NCI-H2171 (cell line): Measurements from ENCODE around the gene PADI3.

ENCODE experiments used
- DNase-seq: peaks from one replicate; lab custom pipeline; 2025; lab: John Stamatoyannopoulos, UW

The PADI3 gene

DNA sequence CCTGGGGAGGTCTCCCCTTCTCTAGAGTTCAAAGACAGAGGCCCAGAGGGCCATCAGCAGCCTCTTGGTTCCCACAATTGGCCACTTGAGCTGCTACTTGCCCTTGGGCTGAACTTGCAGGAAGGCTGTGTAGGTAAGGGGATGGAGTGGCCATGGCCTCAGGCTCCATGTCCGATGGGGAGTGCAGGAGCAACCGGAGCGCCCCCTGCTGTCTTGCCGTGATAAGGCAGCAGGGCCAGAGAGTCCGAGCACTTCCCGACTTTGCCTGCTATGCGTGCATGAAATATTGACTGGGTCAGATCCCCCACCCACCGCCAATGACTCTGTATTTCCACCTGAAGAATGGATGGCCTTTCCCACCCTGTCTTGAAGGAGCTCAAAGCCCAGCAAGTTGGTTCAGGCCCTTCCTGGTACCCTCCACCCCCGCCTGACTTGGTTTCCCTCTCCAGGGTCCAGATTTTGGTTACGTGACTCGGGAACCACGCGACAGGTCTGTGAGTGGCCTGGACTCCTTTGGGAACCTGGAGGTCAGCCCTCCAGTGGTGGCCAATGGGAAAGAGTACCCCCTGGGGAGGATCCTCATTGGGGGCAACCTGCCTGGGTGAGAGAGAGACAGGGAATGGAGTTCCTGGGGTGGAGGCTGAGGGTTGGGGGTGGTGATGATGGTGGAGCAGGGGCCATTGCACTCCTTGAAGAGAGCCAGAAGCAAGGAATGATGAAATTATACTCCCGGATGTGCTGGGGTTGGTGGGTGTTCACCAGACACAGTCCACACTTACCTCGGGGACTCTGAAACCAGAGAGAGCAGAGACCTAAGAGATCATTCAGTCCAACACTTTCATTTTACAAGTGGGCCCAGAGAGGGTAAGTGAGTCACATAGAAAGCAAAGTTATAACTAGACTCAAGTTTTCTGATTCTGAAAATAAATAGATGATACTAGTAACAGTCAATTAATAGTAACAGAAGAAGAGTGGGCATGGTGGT is 25.6 kb downstream of the PADI3 start:
- DNase-seq: no peak

DNA sequence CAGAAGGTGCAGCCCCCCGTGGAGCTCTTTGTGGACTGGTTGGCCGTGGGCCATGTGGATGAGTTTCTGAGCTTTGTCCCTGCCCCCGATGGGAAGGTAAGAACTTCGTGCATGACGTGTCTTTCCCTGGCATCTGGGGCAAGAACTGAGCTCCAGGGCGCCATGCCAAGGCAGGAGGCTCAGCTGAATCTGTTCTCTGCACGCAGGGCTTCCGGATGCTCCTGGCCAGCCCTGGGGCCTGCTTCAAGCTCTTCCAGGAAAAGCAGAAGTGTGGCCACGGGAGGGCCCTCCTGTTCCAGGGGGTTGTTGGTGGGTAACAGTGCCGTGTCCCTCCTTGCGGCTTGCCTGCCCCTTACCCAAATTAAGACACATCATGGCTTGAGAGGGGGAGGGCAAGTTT is 27.7 kb downstream of the PADI3 start:
- DNase-seq: peak; percentile 28

DNA sequence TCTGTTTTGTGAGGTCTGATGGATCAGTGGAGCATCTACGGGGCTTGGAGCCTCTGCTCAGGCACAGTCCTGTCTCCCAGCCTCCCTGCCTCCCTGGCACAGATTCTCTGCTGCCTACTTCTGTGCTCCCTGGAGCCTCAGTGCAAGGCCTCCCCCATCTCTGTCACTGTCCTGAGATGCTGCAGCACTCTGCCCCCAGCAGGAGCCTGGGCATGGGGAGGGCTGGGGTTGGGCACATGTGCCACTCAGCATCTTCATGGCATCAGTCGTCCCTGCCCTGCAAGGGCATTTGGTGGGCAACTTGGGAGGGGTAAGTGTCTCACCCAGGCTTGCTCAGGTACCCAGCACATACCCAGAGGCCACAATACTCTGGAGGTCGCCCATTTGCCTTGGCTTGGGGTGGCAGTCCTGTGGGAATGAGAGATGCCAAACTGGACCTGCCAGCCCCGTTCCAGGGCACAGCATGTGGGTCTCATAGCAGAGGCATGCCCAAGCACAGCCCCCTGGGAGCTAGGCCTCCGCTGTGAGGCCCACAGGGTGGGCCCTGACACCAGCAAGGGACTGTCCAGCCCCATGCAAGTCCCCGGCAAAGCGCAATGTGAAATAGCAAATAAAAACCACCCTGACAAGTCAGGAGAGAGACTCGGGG is 28.7 kb downstream of the PADI3 start:
- DNase-seq: no peak

DNA sequence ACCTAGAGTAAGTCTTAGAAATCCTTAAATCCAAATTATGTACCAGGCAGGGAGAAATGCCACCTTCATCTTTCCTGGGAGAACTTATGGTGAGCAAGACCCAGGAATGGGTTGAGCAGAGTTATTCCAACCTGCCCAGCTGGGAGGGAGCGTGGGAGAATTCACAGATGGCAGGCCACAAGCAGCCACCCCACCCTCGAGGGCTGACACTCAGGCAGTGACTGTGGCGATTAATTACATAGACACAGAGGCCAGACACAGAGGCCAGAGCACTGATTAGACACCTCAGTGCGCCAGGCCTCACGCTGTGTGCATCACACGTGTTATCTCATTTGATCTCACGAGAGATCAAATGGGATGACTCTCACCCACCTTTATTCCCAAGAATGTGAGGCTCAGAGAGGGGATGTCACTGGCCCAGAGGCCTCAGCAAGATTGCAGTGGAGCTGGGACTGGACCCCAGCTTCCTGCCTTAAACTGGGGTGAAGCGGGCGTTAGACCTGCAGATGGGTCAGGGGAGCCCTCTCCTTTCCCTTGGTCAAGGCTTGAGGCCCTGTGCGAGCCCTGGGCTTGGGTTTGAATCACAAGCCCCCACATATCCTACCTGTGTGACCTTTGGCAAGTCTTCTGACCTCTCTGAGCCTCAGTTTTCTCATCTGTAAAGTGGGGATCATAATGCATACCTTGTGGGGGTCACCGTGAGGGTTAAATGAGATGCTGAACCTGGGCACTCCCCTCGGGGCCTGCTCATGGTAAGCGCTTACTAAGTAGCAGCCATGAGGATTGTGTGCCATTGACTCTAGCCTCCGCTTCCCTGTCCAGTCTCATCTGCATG is 30.3 kb downstream of the PADI3 start:
- DNase-seq: no peak

DNA sequence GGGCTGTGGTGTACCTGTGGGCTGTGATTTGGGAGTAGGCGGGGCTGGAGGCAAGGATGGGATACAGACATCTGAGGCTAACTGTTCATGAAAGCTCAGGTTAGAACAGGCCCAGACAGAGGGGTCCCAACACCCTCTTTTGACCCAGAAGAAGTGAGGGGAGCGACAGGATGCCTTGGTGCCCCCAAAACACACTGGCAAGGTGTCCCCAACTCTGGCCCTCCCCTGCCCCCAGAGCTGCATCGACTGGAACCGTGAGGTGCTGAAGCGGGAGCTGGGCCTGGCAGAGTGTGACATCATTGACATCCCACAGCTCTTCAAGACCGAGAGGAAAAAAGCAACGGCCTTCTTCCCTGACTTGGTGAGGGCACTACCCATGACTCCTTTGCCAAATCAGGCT is 31.5 kb downstream of the PADI3 start:
- DNase-seq: no peak

DNA sequence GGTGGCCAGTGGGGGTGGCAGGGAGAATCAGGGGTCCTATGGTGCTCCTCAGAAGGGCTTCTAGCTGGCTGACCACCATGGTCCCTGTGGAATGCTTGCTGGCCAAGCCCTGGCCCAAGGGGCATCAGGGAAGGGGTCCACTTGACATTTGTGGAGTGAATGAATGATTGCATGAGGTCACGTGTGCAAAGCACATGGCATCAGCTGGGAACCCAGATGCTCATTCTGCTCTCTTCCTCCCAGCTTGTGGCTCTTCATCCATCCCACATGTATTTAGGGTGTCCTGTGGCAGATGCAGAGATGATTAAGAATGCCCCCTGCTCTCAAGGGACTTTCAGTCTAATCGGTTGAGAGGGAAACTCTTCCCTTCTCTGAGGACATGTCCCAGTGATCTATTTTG is 32.0 kb downstream of the PADI3 start:
- DNase-seq: no peak

DNA sequence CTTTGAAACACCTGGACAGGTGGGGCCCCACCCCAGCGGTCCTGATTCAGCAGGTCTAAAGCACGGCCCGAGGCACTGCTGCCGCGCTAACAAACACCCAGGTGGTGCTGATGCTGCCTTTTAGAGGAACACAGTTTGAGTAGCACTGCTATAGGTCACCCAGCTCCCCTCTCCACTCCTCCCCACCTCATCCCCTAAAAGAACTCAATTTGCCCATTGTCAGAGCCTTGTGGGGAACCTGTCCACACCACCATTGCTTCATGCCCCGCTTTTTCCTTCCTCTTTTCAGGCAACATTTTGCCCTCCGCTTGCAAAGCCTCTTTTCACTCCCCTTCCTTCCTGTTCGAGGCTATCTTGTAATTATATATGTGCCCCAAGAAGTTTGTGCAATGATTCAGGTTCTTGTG is 32.9 kb downstream of the PADI3 start:
- DNase-seq: no peak

DNA sequence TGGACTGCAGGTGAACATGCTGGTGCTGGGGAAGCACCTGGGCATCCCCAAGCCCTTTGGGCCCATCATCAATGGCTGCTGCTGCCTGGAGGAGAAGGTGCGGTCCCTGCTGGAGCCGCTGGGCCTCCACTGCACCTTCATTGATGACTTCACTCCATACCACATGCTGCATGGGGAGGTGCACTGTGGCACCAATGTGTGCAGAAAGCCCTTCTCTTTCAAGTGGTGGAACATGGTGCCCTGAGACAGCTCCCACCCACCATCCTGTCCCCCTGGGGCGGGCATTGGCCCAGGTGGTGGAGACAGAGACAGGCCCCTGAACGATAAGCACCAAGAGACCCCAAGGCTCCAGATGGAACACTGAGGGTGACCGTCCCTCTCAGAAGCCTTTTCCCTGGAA is 33.9 kb downstream of the PADI3 start:
- no peak for DNase-seq

DNA sequence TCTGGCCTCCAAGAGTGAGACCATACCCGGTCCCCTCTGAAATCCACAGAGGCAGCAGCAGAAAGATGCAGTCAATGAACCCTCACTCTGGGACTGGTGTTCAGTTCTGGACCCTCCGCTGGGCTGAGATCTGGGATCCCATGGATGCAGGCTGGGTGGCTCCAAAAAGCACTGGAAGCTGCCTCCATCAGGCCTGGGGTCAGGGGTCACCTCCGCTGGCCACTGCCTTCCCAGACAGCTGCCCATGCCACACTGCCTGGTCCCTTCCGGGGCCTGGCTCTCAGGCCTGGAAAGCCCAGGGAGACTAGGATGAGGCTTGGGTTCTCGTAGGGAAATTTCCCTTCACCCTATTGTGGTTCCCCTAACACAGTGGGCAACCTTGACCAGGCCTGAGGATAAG is 37.7 kb downstream of the PADI3 start:
- DNase-seq: no peak

DNA sequence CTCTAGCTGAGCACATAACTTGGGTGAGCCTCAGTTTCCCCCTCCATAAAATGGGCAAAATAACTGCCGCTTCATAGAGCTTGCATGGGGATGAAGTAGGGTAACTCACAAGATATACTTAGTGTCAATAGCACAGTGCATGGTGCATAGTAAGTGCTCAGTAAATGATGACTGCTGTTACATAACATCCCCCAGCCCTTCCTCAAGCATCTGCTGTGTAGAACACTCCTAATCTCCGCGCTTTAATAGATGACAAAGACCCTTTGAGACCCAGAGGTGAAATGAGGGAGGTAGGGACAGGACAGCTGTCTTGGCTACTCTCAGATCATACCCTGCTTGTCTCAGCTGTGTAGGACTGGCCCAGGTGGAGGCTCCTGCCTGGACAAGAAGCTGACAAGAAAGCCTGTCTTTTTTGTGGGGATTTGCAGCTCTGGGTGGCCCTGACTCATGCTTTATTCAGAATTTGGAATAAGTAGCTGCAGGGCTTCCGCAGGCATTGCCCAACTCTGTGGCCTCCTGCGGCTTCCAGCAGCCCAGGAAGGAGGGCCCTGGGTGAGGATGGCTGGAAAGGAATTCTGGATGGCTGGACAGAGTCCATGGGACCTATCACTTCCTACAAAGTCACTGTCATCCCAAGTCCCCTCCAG is 38.4 kb downstream of the PADI3 start:
- DNase-seq: no peak

DNA sequence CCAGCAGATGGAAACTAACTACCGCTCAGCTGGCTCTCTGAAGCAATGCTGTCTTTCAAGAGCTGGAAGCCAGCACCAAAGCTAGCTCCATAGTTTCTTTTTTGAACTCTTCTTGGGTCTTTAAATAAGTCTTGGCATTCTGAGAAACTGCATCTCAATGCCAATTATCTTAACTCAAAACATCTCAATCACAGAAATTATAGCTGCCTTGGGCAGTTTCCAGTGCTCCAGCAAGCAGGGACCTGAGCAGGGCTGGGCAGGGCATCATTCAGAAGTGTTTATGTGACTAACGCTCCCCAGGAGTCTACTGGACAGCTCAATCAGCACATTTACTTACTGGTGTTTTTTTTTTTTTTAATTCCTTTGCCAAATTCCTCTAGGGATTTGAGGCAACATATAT is 40.8 kb downstream of the PADI3 start:
- no peak for DNase-seq

DNA sequence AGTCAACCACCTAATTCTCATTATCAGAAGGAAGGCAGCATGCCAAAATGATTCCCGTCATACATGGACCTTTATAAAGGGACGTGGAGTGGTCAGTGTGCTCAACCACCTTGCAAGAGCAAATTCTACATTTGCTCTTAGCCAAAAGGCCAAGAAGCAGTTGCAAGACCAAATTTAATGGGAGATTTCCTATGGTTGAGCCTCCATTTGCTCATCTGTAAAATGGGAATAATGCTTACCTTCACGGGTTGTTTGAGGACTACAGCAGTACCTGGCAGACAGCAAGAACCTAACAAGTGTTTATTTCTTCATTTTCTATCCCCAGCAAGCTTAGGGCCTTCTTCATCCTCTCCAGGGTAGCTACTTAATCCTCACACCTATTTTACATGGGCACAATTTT is 41.7 kb downstream of the PADI3 start:
- no peak for DNase-seq

DNA sequence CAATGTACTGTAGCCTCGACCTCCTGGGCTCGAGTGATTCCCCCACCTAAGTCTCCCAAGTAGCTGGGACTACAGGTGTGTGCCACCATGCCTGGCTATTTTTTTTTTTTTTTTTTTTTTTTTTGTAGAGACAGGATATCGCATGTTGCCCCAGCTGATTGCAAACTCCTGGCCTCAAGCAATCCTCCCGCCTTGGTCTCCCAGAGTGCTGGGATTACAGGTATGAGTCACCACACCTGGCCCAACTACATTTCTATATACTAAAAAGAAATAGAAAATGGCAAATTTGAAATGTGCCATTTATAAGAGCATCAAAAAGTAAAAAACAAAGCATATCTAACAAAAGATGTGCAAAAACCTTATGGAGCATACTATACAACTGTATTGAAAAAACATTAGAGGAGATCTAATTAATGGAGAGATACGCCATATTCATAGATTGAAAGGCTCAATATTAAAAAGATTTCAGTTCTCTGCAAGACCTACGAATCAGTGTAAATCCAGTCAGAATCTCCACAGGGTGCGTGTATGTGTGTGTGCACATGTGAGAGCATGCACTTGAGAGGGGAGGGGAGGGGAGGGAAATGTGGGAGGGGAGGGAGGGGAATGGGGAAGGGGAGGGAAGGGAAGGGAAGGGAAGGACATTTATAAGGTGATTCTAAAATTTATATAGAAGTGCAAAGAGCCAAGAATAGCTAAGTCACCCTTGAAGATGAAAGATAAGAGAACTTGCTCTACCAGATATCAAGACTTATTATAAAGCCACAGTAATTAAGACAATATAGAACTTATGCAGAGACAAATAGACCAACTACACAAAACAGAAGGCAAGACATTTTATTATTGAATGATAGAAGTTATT is 43.6 kb downstream of the PADI3 start:
- no peak for DNase-seq

DNA sequence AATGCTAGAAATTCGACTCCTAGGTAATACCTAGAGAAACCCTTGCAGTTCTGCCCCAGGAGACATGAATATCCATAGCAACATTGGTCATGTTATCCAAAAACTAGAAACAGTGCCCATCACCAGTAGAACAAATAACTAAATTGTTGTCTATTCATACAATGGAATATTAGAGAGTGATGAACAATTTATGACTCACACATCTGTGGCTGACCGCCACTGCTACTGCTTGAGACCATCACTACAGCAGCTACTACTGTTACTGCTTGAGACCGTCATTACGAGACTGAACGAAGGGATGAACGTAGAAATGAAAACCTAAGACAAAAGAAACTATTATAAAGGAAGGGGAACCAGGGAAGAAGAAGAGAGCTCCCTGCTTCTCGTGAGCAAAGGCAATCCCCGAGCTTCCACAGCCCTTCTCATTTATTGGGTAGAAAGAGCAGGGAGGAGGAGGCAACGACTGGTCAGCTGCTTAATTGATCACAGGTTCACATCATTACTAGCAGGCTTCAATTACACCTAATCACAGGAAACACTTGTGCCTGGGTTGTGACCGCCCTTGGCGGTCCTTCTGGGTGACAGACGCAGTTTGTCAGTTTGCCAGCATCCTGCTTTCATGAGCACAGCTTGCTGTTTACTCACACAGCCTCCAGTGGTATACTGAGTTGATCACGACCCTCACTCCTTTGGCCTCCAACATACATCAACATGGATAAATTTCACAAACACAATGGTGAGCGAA is 45.0 kb downstream of the PADI3 start:
- DNase-seq: no peak

DNA sequence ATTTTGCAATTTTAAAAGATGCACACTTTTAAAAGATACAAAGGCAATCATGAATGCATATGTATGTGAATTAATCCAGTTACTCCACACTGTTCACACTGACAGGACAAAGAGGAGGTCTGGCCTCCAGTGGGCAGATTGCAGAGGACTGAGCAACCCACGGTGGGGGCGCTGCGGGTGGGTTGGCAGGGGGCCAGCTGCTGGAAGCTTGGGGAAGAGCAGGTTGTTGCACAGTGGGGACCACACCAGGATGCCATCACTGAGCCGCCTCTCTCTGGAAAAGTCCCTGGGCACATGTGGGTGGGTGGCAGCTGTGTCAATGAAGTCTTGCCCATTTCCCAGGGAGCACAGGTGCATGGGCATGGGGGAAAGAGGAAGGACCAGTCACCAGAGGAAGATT is 46.4 kb downstream of the PADI3 start:
- no peak for DNase-seq

DNA sequence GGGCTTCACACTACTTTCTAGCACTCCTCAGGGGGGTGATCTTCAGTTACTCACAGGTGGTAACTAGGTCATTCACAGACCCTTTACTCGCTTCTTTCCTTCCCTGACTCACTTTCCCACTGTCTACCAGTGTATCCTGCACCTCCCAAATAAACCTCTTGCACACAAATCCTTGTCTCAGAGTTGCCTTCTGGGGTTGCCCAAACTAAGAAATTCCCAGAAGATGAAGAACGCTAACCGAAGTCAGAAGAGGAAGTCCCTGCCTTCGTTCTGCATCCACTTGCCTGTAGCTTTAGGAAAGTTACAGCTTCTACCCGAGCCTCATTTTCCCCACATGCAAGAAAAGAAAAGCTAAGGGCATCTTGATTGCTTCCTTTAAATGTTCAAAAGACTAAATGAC is 47.2 kb downstream of the PADI3 start:
- no peak for DNase-seq

DNA sequence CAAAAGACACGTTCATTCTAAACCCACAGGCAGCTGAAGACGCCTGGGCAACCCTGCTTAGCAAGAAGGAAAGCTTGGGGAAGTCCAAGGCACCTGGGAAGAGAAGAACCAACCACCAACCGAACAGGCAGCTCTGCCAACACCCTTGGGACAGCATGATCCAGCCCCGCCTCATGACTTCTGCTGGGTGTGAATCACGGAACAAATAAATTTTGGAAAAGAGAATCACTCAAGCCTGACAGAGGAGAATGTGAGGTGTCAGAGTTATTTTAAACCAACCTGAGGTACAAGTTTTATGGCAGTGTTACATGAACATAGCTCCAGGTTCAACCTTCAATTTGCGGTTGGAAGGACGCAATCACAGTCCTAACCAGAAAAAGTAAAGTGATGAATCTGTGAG is 49.1 kb downstream of the PADI3 start:
- no peak for DNase-seq

DNA sequence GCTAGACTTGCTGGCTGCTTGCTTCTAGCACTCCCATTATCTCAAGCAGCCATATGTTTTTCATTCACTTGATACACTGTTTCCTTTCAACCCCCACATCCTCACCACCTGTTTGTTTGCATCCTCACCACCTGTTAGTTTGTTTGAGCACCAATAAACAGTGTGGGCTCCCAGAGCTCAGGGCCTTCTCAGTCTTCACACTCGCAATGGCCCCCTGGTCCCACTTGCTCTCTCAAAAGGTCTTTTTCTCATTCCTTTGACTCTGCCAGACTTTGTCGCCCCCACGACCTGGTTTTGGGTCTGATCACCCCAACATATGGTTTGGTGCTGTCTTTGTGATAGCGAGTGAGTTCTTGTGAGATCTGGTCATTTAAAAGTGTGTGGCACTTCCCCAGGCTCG is 52.9 kb downstream of the PADI3 start:
- peak; percentile 80 for DNase-seq

DNA sequence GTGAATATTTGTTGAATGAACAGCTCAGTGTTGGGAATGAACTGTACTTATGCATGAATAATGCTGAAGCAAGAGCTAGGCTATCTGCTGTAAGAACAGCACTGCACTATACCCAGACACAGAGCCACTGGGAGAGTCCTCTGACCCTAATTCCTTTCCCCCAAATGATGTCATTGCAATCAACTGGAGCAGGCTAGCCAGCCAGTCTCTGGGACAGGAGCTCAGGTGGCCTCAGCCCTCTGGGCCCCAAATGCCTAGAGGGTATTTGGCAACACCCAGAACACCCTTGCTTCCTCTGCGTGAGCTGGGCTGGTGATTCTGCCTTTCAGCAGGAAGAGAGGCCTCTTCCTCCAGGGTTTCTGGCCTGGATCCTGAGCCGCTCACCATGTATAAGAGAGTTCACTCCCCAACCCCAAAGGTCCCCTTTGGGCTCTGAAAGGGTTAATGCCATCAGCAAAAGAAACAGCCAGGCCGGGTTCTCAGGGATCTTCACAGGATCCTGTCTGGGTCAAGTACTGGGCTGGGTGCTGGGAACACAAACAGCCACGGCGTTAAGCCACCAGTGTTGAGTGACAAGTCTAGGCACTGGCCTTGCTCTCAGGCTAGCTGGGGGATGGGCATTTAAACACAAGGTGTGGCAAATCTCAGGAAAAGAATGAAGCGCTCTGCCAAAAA is 55.4 kb downstream of the PADI3 start:
- no peak for DNase-seq

DNA sequence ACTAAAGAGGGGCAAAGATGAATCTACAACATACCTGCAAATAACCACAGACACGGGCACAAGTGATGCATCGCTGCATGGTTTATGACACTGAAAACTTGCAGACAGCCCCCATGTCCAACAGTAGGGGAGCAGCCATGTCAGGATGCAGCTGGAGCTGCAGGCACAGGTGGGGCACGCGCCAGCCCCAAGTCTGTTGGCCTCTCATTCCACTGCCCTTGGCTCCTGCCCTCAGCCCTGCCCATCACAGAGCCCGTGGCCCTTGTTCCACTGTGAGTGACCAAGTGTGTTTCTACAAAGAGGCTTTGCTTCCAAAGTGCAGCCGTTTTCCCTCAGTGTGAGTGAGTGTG is 55.9 kb downstream of the PADI3 start:
- no peak for DNase-seq
